Psoas muscle (tissue), 8 donors: ENCODE measurements around the gene LRRC8B. TPM values are rescaled to one million over a fixed set of nuclear protein-coding genes. Genes with fewer than 3 reads are reported as not detected.

ENCODE experiments used
- ATAC-seq, 4 donors: fragments of 200-7000 bp; cut with Tn5 transposase; one replicate each; pipeline ENCODE4 v1.9.1; 2020; ENCODE audit warnings: moderate library complexity in 3 of 4, mild to moderate bottlenecking in 2 of 4
- DNase-seq, 2 donors: peaks; one replicate each; pipeline ENCODE4 v3.0.0-alpha.2; 2020
- H3K27ac ChIP-seq: fragments of 200-600 bp; one replicate; pipeline ENCODE4 v1.8.0; 2022
- H3K27me3 ChIP-seq, 3 donors: fragments of 200-600 bp in 1 of 3; one replicate each; pipeline versions ENCODE4 v1.6.1 to v1.8.0; 2013 to 2022; ENCODE audit warnings: low read length in 2 of 3, mild to moderate bottlenecking in 2 of 3, moderate library complexity in 1 of 3; ENCODE audit not compliant: insufficient read depth in 3 of 3
- H3K36me3 ChIP-seq, 2 donors: fragments of 200-600 bp in 1 of 2; one replicate each; pipeline versions ENCODE4 v1.6.1 to v1.8.0; 2013 to 2022; ENCODE audit warnings: low read depth in 1 of 2, mild to moderate bottlenecking in 1 of 2, moderate library complexity in 1 of 2; ENCODE audit not compliant: insufficient read depth in 1 of 2
- H3K4me1 ChIP-seq: fragments of 200-600 bp; one replicate; pipeline ENCODE4 v1.8.0; 2022
- H3K4me3 ChIP-seq: fragments of 200-600 bp; one replicate; pipeline ENCODE4 v1.8.0; 2022; ENCODE audit warnings: mild to moderate bottlenecking
- H3K9me3 ChIP-seq: fragments of 200-600 bp; one replicate; pipeline ENCODE4 v1.8.0; 2022
- CTCF ChIP-seq: fragments of 200-600 bp; IDR thresholded peaks from one replicate; pipeline ENCODE4 v1.8.0; 2022; ENCODE audit warnings: antibody characterized with exemption
- WGBS, 3 donors: extraction: QIAGEN DNeasy Blood & Tissue Kit; methylation state at CpG; one replicate each; pipeline versions ENCODE4 v1.1.6 to v1.1.7; 2013; 5-methylcytosine and 5-hydroxymethylcytosine counted together
- intact Hi-C, 2 donors: fragments of 100-400 bp; cut with DNase I; formaldehyde crosslinking; loops; one replicate each; pipeline versions ENCODE4 v1.11.0 to v1.14.2; 2022
- polyA plus RNA-seq, 3 donors: library from polyadenylated mRNA; stranded (reverse); fragments of 200-250 nt; gene quantifications; one replicate each; pipeline ENCODE4 v1.2.3, GENCODE V29; 2013
- total RNA-seq, 4 donors: library from RNA; stranded (reverse); fragmentation: NEBNext Ultra II Directional in 2 of 4; extraction: Animal tissue kit (Norgen Biotek cat#: 25700) in 2 of 4; gene quantifications; one replicate each; pipeline versions ENCODE4 v1.2.1 to v1.2.4, GENCODE V29; 2021 to 2023
- donor health status: healthy with polysubstance abuse.
- donor health status: DM: no; HTN: no; CAD: no; lungs with moderate emphysema.
- donor health status: Bipolar disorder and iron deficiency.
- donor health status: healthy.
- donor health status: DM: yes; HTN: yes; CAD: no.
- donor health status: DM: no; HTN: no; CAD: no.
- donor health status: DM: no; HTN: no; CAD: no.
- donor health status: DM: yes; HTN: yes; CAD: no.

LRRC8B gene
- total and polyA plus RNA-seq, 7 donors = 2.7 to 21.6 (median 10.3) TPM

- 79 to 81% (median 79%) methylated on average over 2 of the region's 2 CpGs for WGBS, 3 donors
- DNase-seq = no peak
- ATAC-seq = no peak
Measured at GRCh38 chr1:89607156-89607555, 82.5 kb downstream of the LRRC8B start.

GRCh38 chr1:89607586-89608318 lies 83.1 kb downstream of the LRRC8B start:
- Histone ChIP-seq H3K4me1 (peaks cover 4% of the 10 kb centered on the region), H3K27me3 (no peaks in the 10 kb centered on the region), H3K9me3 (no peaks in the 10 kb centered on the region), H3K27ac (no peak overlapping the region), H3K36me3 (no peaks in the 10 kb centered on the region), H3K4me3 (no peak overlapping the region)
- intact Hi-C loops = no loop called here
- no peak for TF ChIP-seq CTCF
- DNase-seq = no peak
- no peak for ATAC-seq
- 53 to 58% (median 55%) methylated on average over 5 of the region's 5 CpGs for WGBS, 3 donors

More at GRCh38 chr1:89607156-89607555, 82.5 kb downstream of the LRRC8B start:
- intact Hi-C loops = no loop called here
- Histone ChIP-seq H3K36me3 (no peaks in the 10 kb centered on the region), H3K27me3 (no peaks in the 10 kb centered on the region), H3K27ac (no peak overlapping the region), H3K9me3 (no peaks in the 10 kb centered on the region), H3K4me1 (peaks cover 4% of the 10 kb centered on the region), H3K4me3 (no peak overlapping the region)
- no peak for TF ChIP-seq CTCF

GRCh38 chr1:89608319-89608983 lies 83.8 kb downstream of the LRRC8B start:
- Histone ChIP-seq H3K27me3 (no peaks in the 10 kb centered on the region), H3K27ac (no peak overlapping the region), H3K4me3 (no peak overlapping the region), H3K36me3 (no peaks in the 10 kb centered on the region), H3K9me3 (no peaks in the 10 kb centered on the region), H3K4me1 (peaks cover 4% of the 10 kb centered on the region)
- peak in 3 of 4 donors; percentile 26 to 51 (median 26) for ATAC-seq
- DNase-seq = no peak
- no peak for TF ChIP-seq CTCF
- WGBS, 3 donors = 63 to 68% (median 64%) methylated on average over 9 of the region's 9 CpGs
- intact Hi-C loops = no loop called here

GRCh38 chr1:89608984-89609725 lies 84.5 kb downstream of the LRRC8B start:
- H3K27me3 ChIP-seq = no peaks in the 10 kb centered on the region
- intact Hi-C loops = no loop called here
- peaks cover under 1% of the 10 kb centered on the region for H3K4me1 ChIP-seq
- no peaks in the 10 kb centered on the region for H3K36me3 ChIP-seq
- H3K9me3 ChIP-seq = no peaks in the 10 kb centered on the region
- ATAC-seq (no peak), DNase-seq (peak in 1 of 2 donors; percentile 43)
- no peak for TF ChIP-seq CTCF
- WGBS, 3 donors = 85 to 89% (median 85%) methylated on average over 20 of the region's 20 CpGs
- no peak overlapping the region for H3K27ac ChIP-seq
- no peak overlapping the region for H3K4me3 ChIP-seq
